IPS DF 4.7 (cell line): ENCODE data around the gene PTPRE.

ENCODE experiments used
- DNase-seq: peaks from one replicate; pipeline ENCODE4 v3.0.0-alpha.2; 2013; ENCODE audit warnings: low spot score; ENCODE audit errors: extremely low read depth

PTPRE gene

GRCh38 chr10:127951861-127952574 is 45.1 kb downstream of the PTPRE start:
- no peak for DNase-seq

DNA sequence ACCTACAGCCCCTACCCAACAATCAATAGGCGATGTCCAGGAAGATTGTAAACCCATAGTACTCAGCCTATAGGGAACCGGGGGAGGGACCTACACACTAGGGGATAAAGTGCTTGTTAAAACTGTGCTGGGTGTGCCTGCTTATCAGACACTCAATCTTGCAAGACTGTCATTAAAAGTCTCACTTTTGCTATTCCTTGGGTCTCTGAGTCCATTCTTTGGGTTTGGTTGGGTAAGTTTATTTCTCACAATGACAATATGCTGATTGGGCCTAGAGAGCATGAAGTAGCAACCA is 45.6 kb downstream of the PTPRE start:
- DNase-seq = no peak

DNA sequence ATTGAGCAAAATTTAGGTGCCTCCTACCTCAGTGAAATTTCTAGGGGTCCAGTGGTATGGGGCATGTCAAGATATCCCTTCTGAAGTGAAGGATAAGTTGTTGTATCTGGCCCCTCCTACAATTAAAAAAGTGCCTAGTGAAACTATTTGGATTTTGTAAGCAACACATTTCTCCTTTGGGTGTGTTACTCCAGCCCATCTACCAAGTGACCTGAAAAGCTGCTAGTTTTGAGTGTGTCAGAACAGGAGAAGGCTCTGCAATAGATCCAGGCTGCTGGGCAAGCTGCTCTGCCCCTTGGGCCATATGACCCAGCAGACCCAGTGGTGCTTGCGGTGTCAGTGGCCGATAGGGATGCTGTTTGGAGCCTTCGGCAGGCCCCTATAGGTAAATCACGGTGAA is 46.0 kb downstream of the PTPRE start:
- DNase-seq = no peak

GRCh38 chr10:127953876-127954275 is 47.0 kb downstream of the PTPRE start:
- DNase-seq = no peak

DNA sequence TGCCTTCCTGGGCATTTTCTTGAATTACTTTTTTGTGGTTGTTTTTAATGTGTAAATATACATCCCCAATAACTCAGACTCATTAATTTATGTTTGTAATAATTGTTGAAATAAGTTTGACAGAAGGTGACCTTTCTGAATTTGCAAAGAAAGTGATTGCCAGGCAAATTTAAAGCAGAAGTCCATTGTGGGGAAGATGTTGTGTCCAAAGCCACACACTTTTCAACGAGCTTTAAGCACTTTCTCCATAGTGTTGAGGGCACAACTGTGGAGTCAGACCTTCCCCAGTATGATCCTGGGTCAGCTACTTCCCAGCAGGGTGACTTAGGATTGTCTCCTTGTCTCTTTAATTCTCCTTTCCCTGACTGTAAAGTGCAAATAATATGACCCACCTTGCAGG is 52.5 kb downstream of the PTPRE start:
- DNase-seq = no peak

GRCh38 chr10:127961071-127961470 is 54.2 kb downstream of the PTPRE start:
- DNase-seq = no peak

DNA sequence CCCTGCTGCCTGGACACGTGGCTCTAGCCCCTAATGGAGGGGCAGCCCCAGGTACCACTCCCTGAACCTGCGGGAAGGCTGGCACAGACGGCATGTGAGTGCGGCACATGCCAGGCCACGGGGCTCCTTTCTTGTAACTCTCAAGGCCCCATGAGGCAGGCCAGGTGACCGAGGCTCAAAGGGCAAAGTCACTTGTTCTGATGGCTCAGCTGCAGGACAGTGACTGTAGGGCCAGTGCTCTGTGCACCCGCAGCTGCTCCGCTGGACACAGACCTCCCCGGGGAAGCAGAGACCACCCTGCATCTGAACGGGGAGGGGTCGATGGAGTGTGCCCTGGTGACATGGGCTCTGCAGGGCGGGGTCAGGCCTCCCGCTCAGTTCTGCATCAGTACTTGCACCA is 55.3 kb downstream of the PTPRE start:
- DNase-seq = no peak

DNA sequence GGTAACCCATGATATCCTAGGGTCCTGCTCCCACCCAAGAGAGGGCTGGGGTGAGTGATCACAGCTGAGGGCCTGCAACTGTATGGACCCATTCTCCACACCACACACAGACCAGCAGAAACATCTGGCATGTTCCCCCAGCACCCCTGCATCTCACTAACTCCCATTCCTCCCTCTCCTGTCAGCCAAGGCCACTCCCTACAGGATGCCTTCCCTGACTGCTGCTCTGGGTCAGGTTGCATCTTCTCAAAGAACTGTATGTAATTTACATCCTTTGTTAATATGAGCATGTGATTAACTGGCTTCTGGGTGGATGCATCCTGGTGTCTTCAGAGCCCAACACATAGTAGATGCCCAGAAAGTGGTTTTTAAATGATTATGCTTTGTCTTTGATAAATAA is 56.2 kb downstream of the PTPRE start:
- DNase-seq = no peak

DNA sequence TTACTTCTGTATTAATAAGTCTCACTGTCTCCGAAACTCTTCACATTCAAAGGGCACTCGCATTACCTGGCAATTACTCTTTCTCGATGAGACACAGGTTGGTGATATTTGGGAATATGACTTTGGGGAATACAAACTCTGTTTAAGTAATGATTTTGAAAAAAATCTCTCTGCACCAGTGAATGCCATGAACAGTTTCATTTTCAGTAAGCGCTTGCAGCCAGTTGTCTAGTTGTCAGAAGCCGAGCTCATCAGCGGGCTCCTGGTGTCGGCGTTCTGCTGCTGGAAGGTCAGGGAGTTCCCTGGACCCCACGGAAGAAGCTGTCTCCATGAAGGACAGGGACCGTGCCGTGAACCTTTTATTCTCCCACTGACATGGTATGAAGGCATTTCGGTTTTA is 57.7 kb downstream of the PTPRE start:
- no peak for DNase-seq

DNA sequence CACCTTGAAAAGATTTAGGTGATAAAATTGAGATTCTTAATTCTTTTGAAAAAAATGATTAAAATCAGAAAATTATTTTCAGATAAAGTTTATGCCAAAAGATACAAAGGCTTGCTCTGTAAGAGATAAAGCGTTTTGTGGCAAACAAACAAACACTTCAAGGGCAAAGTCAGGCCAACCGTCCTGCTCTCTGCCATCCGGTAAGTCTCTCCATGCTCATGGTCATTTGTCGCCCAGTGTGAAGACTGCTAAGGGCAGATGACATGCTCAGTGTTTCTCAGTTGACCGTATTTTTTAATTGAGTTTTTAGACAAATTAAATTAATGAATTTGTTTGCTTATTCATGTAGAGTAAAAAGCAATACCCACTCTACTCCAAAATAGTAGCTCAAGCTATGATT is 60.0 kb downstream of the PTPRE start:
- no peak for DNase-seq

DNA sequence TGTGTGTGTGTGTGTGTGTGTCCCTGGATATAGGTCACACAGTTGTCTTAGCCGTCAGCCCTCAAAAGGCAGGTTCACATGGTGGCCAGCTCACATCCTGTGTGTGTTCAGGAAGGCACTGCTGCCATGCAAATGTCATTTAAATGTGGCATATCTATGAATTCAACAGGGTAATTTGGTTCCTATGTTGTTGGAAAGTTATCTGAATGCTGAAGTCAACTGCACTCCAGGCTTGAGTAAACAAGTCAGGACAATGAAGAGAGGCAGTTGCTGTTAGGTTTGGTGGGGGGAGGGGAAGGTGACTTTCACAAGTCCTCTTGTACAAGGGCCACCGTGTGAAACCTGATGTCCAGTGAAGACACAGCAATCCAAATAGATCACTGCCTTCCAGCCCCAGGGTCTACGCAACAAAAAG is 61.1 kb downstream of the PTPRE start:
- DNase-seq = no peak

GRCh38 chr10:127968659-127969058 is 61.8 kb downstream of the PTPRE start:
- DNase-seq = no peak

- no peak for DNase-seq
Observed at GRCh38 chr10:127971101-127971946, 64.4 kb downstream of the PTPRE start.

DNA sequence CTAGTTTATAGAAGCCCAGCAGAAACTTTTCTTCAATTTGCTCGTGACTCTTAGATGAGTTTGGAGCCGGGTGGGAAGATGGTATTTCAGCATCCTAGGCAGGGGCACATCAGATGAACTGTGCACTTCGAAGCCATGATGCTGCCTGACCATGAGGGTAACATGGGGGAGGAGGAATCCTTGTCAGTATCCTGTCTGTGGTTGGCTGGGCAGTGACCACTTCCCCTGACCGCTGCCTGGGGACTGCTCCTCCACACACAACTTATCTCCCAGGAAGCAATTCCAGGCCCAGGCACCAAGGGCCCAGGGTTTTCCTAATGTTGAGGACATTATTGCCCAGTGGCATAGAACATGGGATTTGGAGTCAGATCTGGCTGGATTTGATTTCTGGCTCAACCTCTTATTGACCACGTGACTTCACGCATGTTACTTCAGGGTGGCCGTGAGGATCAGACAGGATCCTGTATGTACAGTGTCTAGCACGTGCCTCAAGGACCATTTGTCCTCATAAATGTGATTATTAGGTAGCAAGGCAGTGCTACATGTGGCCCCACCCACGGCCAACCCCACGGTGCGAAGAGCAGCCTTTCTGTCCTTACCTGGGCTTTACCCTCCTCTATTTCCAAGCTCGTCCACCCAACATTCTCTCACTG is 65.2 kb downstream of the PTPRE start:
- DNase-seq = no peak

DNA sequence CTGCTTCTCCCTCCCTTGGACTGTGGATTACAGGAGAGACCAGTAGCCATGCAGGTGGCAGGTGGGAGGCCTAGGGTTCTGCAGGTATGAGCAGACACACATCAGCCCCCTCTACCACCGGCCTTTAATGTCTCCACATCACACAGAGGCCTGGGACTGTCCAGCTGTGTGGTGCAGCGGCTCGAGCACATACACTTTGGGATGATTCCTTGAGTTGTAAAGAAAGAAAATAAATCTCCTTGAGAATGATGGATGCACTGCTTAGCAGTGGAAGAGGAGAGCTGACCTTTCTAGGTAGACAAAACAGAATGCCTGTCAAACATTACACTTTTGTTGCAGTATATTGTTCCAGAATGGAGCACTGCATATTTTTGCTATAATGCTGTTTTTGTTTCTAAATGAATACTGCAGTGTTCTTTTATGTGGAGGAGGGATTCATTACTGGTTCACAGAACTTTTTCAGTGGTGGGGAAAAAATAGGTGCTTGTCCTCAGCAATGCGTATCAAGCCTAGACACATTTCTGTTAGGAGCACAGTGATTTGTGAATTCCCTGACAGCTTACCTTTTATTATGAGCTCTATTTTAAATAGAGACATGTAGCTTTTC is 66.0 kb downstream of the PTPRE start:
- no peak for DNase-seq

- peak; percentile 25 for DNase-seq
Observed at GRCh38 chr10:127973791-127974311, 66.9 kb downstream of the PTPRE start.

GRCh38 chr10:127974911-127975310 is 68.0 kb downstream of the PTPRE start:
- DNase-seq = no peak

GRCh38 chr10:127976286-127976685 is 69.4 kb downstream of the PTPRE start:
- DNase-seq = no peak

- no peak for DNase-seq
Observed at GRCh38 chr10:127976701-127977356, 69.9 kb downstream of the PTPRE start.

DNA sequence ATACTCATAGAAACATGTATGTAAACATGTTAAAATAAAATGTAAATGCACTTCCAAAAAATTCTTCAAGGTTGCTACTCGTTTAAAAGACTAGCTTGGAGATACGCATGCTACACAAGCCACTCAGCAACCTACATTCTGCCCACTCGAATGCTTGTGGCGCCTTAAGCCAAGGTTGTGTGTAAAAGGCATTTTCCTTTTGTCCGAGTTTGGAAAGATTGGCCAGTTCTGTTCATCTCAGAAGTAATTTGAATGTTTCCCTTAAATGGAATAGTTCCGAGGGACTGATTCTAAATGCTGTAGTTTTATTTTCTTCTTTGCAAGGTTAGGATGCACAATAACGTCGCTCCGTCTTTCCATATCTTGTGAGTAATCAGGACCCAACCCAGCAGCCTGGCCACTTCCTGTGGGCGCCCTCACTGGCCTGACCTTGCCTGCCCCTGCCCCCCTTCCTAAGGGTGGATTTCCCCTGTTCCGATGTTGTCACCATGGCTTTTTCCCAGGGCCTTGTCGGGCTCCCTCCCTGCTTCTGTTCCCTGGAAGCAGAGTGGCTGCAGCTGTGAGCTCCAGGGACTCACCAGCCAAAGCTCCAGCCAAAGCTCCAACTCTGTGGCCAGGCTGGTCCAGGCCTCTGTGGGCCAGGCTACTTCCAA is 70.6 kb downstream of the PTPRE start:
- DNase-seq = no peak

DNA sequence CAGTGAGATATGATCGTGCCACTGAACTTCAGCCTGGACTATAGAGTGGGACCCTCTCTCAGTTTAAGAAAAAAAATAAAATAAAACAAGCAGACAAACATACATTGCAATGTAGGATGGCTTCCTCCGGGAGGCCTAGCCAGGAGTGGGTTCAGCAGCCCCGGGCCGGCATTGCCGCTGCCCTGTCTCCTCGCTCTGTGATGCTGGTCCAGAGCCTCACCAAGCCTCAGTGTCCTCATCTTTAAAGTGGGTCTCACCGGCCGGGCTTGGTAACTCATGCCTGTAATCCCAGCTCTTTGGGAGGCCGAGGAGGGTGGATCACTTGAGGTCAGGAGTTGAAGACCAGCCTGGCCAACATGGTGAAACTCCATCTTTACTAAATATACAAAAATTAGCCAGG is 71.6 kb downstream of the PTPRE start:
- DNase-seq = no peak
